Parathyroid adenoma (tissue), 2 donors: ENCODE results near the gene NUBP2.

Experiments
- H2AFZ ChIP-seq: fragments of 300-600 bp; sonication (generic); one replicate; pipeline ENCODE4 v1.7.0; 2017; ENCODE audit warnings: antibody characterized with exemption, mild to moderate bottlenecking
- H3K27ac ChIP-seq: fragments of 300-600 bp; sonication (generic); one replicate; pipeline ENCODE4 v1.7.0; 2017
- H3K27me3 ChIP-seq: fragments of 300-600 bp; sonication (generic); one replicate; pipeline ENCODE4 v1.7.0; 2017; ENCODE audit warnings: low read length; ENCODE audit not compliant: control insufficient read depth, insufficient read depth
- H3K36me3 ChIP-seq: fragments of 300-600 bp; sonication (generic); one replicate; pipeline ENCODE4 v1.7.0; 2017; ENCODE audit warnings: low read length; ENCODE audit not compliant: control insufficient read depth, insufficient read depth
- H3K4me1 ChIP-seq: fragments of 300-600 bp; sonication (generic); one replicate; pipeline ENCODE4 v1.7.0; 2017; ENCODE audit warnings: control low read depth
- H3K4me2 ChIP-seq: fragments of 300-600 bp; sonication (generic); one replicate; pipeline ENCODE4 v1.7.0; 2017; ENCODE audit warnings: low read length
- H3K4me3 ChIP-seq: fragments of 300-600 bp; sonication (generic); one replicate; pipeline ENCODE4 v1.7.0; 2017; ENCODE audit warnings: low read depth, low read length
- H3K79me2 ChIP-seq: fragments of 300-600 bp; sonication (generic); one replicate; pipeline ENCODE4 v1.7.0; 2017; ENCODE audit warnings: control low read depth
- H3K9ac ChIP-seq: fragments of 300-600 bp; sonication (generic); one replicate; pipeline ENCODE4 v1.7.0; 2017; ENCODE audit warnings: mild to moderate bottlenecking
- H3K9me3 ChIP-seq: fragments of 300-600 bp; sonication (generic); one replicate; pipeline ENCODE4 v1.7.0; 2017; ENCODE audit warnings: low read length; ENCODE audit not compliant: control insufficient read depth
- CTCF ChIP-seq: fragments of 300-600 bp; sonication (generic); IDR thresholded peaks from one replicate; pipeline ENCODE4 v1.7.0; 2017; ENCODE audit warnings: antibody characterized with exemption, mild to moderate bottlenecking
- donor health status: primary hyperparathyroidism.

NUBP2 gene

GRCh38 chr16:1834096-1834495 is 51.3 kb downstream of the NUBP2 start:
- H3K27me3 ChIP-seq = no peaks in the 10 kb centered on the region
- H3K36me3 ChIP-seq = no peaks in the 10 kb centered on the region
- no peak overlapping the region for H3K9ac ChIP-seq
- no peak overlapping the region for H3K4me3 ChIP-seq
- no peak overlapping the region for H3K4me2 ChIP-seq
- H3K4me1 ChIP-seq = peaks cover 3% of the 10 kb centered on the region
- no peak overlapping the region for H2AFZ ChIP-seq
- peaks cover 14% of the 10 kb centered on the region for H3K79me2 ChIP-seq
- no peaks in the 10 kb centered on the region for H3K9me3 ChIP-seq
- H3K27ac ChIP-seq = no peak overlapping the region
- no peak for TF ChIP-seq CTCF
